IPS-NIHi11 (cell line): ENCODE measurements around the gene PSMD9.

ENCODE experiments used
- DNase-seq: peaks from one replicate; pipeline ENCODE4 v3.0.0; 2012; ENCODE audit warnings: mixed read lengths, low spot score

Gene PSMD9

GRCh38 chr12:121955258-121956237, 67.0 kb downstream of the PSMD9 start:
- DNase-seq = peak; percentile 42

DNA sequence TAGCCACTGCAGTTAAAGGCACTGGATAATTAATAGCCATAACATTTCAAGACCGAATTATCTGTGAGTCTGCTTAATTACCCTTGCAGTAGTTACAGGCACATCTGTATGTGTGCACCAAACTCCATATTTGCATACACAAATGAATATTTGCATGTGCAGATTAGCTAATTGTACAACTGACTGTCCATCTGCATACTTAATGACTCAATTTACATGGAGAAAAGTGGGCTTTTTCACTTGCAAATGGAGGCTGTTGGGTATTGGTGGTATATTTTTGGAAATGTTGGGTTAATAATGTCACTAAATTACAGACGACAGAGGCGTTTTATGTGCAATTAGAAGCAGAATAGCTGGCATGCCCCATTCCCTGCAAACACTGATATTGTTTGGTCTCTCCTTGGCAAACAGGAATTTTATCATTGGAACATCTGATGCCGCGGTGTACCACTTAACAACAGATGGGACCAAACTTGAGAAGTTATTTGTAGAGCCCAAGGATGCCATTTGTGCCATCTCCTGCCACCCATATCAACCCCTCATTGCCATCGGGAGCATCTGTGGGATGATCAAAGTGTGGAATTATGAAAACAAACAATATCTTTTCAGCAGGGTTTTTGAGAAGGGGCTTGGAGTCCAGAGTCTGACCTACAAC, 69.4 kb downstream of the PSMD9 start:
- DNase-seq = no peak

DNA sequence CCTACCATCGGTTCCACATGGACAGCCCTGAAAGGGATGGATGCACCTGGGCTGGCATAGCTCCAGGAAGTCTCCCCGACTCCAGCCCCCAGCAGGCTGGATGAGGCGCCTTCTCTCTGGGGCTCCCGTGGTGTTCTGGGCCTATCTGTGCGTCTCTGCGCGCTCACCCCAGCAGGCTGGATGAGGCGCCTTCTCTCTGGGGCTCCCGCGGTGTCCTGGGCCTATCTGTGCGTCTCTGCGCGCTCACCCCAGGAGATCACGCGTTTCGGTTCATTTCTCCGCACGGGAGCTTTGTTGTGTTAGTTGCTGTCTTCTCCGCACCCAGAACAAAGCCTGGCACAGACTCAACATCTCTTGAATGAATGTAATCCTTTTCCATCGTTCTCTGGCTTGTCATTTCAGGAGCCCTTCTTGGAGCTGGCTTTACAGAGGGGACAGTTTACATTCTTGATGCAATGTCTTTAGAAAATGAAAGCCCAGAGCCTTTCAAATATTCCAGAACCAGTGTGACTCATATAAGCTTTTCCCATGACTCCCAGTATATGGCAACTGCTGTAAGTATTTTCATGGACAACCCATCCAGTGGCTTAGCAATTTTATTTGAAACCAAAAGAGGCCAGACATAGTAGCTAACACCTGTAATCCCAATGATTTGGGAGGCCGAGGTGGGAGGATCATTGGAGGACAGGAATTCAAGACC, 70.1 kb downstream of the PSMD9 start:
- no peak for DNase-seq

DNA sequence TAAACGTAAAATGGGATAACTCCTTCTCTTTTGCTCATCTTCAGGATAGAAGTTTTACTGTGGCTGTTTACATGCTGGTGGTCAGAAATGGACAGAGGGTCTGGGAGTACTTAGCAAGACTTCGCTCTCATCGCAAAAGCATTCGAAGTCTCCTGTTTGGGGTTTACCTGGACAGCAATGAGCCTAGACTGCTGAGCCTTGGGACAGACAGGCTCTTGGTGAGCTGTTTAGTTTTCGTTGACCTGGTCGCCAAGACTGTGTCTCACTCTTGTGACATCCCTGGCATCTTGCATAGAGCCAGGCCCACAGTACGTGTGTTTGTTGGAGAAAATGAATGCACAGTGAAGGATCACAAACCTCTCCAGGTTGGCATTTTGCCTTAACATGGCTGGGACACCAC, 72.0 kb downstream of the PSMD9 start:
- DNase-seq = no peak

- DNase-seq = no peak
These were observed 72.7 kb downstream of the PSMD9 start for GRCh38 chr12:121961195-121961879.

DNA sequence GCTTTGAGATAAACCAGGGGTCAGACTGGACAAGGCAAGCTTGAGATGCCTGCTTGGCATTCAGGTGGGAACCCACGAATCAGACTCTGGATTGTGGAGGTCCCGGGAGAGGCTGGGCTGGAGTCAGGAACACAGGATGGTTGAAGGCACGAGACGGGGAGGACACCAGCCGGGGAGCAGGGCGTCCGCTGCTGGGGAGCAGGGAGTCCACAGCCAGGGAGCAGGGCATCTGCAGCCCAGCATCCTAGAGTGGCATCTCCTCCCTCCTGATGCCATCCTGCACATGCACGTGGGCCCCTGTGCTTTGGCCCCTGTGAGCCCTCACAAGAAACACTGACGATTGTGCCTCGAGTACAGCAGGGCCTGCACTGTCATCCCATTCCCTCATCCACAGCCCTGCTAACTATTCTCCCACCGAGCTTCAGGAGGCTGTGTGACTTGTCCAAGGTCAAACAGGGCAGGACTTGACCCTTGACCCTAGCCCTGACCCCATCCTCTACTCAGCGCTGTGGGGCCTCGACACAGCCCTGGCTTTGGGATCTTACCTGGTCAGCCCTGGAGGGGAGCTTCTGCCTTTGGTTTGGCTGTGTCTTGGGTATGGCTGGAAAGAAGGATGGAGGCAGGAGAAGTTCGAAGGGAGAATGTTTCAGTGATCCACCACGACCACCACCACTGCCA, 74.9 kb downstream of the PSMD9 start:
- no peak for DNase-seq

DNA sequence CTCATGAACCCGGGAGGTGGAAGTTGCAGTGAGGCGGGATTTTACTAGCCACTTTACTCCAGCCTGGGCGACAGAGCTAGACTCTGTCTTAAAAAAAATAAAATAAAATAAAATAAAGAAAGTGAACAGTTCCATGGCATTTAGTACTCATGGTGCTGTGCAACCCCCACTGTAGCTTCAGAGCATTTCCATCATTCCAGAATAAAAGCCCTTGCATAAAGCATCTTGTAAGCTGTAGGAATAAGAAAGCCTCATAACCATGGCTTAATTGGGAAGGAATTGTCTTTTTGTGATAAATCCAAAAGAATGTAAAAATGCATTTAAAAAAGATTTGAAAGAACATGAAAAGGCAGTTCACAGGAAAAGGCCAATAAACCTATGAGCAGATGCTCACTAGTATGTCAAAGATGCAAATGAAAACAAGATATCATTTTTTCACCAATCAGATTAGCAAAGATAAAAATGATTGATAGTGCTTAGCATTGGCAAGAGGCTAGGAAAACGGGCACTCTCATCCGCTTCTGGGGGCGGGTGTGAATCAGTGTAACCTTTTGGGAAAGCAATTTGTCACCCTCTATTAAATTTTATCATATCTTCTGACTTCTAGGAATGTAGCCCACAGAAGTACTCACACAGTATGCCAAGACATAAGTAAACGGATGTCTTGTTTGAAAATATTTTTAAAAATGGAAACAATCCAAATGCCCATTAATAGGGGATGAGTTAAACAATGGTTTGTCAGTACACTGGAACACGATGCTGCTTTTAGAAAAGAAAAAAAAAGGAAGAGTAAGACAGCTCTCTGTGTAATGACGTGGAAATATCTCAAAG, 76.4 kb downstream of the PSMD9 start:
- DNase-seq = no peak

- no peak for DNase-seq
These were observed 78.4 kb downstream of the PSMD9 start for GRCh38 chr12:121966959-121967358.
